GM10847 (cell line): Measurements from ENCODE around the gene AGFG2.

Experiments
- POLR2A ChIP-seq: IDR thresholded peaks from 2 replicates; pipeline ENCODE4 v1.6.1; 2011; ENCODE audit not compliant: insufficient read length; ENCODE audit errors: extremely low read depth

The AGFG2 gene

DNA sequence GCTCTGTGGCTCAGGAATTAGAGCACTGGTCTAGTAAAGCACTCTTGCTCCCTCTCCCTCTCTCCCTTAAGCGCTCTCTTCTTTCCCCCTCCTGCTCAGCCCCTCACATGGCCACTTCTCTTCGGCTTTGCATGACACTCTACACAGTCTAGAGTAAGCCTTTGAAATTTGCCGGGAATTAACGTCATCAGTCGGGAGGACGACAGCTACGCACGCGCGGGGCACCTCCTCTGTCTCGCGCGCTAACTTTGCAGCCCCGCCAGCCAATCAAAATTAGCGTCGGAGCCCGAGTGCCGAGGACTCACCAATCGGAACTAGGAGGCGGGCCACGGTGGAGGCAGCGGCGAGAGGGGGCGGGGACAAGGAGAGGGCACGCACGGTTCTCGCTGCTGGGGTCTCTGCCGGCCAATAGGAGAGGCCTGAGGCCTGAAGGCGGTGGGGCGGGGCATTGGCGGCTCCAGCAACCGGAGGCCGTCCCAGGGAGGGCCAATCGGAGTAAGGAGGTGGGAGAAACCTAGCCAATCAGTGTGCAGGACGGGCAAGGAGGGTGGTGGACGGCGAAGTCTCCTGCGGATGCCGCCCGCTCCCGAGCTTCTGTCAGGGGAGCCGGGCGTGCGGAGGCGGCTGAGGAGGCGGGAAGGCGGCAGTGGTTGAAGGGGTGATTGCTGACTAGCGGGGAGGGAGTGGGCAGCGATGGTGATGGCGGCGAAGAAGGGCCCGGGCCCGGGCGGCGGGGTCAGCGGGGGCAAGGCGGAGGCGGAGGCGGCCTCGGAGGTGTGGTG lies at the start of gene AGFG2:
TSS of gene AGFG2 (plus strand) at position 550 of the 782 bp plus-strand sequence. CDS start at position 694, 144 bp downstream.
- TF ChIP-seq POLR2A = peak; percentile 66

- no peak for TF ChIP-seq POLR2A
Measured at GRCh38 chr7:100489824-100490223, 49.2 kb upstream of the AGFG2 start.

- no peak for TF ChIP-seq POLR2A
Measured at GRCh38 chr7:100490483-100491191, 48.4 kb upstream of the AGFG2 start.

DNA sequence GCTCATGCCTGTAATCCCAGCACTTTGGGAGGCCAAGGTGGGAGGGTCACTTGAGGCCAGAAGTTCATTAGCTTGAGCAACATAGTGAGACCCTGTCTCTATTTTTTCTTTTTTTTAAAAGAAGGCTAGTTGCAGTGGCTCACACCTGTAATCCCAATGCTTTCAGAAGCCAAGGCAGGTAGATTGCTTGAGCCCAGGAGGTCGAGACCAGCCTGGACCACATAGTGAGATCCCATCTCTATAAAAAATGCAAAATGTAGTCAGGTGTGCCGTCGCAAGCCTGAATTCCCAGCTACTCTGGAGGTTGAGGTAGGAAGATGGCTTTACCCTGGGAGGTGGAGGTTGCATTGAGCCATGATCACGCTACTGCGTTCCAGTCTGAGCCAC lies 47.8 kb upstream of the AGFG2 start:
- TF ChIP-seq POLR2A = no peak

DNA sequence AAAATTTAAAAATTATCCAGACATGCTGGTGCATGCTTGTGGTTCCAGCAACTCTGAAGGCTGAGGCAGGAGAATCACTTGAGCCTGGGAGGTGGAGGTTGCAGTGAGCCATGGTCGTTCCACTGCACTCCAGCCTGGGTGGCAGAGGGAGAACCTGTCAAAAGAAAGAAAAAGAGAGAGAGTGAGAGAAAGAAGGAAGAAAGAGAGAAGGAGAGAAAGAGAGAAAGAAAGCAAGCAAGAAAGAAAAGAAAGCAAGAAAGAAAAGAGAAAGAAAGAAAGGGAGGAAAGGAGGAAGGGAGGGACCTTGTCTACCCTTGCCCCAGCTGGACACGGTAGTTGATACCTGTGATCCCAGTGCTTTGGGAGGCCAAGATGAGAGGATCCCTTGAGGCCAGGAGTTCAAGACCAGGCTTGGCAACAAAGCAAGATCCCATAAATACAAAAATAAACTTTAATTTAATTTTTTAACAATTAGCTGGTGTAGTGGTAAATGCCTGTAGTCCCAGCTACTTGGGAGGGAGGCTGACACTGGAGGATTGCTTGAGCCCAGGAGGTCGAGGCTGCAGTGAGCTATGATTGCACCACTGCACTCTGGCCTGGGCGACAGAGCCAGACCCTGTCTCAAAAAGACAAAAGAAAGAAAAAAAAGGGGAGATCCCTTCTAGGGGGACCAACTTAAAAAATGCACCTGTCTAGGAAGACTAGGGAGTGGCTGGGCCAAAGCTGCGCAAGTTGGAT lies 46.1 kb upstream of the AGFG2 start:
- no peak for TF ChIP-seq POLR2A

DNA sequence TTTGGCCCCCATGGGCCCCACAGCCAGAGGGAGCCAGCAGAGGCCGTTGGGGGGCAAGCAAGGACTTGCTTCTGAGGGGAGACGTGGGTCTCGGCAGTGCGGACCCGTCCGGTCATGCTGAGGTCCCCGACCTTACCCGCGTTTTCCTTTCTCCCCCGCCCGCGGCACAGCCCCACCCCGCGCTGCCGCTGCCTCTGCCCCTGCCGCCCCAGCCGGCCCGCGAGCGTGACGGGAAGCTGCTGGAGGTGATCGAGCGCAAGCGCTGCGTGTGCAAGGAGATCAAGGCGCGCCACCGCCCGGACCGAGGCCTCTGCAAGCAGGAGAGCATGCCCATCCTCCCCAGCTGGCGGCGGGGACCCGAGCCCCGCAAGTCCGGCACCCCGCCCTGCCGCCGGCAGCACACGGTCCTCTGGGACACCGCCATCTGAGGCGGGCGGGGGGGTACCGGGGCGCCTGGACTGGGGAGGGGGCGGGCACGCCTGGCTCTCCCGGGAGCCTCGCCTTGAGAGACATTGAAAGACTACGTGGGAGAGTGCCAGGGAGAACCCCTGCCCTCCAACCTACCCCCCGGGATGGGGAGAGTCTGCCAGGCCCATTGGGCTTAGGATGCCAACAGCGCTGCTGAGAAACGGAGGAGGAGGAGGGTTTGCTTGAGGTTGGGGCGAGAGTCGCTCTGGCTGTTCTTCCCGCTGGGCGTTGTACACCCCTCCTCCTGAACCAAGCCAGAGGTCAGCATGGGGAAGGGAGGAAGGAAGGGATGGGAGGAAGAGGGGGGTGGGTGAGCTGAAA lies 45.3 kb upstream of the AGFG2 start:
- no peak for TF ChIP-seq POLR2A

DNA sequence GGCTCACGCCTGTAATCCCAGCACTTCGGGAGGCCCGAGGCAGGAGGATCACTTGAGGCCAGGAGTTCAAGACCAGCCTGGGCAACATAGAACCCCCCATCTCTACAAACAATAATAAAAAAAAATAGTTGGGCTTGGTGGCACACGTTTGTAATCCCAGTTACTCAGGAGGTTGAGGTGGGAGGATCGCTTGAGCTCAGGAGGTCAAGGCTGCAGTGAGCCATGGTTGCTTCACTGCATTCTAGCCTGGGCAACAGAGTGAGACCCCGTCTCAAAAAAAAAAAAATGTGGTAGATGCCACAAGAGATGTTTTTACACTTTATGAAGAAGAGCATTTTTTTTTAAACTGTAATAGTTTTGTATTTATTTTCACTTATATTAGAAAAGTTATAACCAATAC lies 42.5 kb upstream of the AGFG2 start:
- TF ChIP-seq POLR2A = no peak

- TF ChIP-seq POLR2A = no peak
Measured at GRCh38 chr7:100504887-100505611, 34.0 kb upstream of the AGFG2 start.

DNA sequence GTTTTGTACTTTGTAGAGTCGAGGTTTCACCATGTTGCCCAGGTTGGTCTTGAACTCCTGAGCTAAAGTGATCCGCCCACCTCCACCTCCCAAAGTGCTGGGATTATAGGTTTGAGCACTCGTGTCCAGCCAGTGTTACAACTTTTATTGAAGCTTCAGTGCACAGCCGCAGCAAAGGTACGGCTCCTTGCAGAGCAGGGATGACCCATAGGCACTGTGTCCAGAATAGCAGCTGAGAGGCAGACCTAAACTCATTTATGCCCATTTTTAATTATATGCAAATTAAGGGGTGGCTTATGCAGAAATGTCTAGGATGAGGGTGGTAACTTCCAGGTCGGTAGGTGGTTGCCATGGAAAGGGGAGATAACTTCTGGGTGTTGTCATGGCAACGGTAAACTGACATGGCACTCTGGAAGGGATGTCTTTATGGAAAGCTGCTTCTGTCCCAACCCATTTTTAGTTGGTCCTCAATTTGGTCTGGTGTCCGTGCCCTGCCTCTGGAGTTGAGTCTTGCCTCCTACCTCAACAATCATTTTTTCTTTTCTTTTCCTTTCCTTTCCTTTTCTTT lies 32.6 kb upstream of the AGFG2 start:
- no peak for TF ChIP-seq POLR2A

GRCh38 chr7:100509231-100509630 lies 29.8 kb upstream of the AGFG2 start:
- no peak for TF ChIP-seq POLR2A

DNA sequence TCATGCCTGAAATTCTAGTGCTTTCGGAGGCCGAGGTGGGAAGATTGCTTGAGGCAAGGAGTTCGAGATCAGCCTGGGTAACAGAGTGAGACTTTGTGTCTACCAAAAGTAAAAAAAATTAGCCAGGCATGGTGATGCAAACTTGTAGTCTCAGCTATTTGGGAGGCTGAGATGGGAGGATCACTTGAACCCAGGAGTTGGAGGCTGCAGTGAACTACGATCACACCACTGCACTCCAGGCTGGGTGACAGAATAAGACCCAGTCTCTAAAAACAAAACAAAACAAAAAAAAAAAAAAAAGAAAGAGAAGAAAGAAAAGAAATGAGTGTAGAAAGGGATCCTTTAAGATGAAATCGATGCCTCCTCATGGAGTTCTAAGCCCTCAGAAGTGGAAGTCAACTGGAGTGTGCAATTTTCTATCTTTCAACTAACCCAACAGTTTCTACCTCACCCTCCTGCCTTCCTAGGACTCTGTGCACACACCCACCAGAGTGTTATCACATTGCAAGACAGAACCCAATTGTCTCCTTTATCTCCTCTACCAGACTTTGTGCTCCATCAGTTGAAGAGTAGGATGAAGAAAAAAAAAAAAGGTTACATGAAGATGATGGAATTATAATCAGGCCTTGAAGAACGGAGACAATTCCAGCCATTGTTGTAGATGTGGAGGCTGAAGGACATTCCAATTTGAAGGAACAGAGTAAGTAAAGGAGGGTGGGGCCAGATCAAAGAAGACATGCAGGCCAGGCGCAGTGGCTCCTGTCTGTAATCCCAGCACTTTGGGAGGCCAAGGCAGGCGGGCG lies 28.4 kb upstream of the AGFG2 start:
- no peak for TF ChIP-seq POLR2A

DNA sequence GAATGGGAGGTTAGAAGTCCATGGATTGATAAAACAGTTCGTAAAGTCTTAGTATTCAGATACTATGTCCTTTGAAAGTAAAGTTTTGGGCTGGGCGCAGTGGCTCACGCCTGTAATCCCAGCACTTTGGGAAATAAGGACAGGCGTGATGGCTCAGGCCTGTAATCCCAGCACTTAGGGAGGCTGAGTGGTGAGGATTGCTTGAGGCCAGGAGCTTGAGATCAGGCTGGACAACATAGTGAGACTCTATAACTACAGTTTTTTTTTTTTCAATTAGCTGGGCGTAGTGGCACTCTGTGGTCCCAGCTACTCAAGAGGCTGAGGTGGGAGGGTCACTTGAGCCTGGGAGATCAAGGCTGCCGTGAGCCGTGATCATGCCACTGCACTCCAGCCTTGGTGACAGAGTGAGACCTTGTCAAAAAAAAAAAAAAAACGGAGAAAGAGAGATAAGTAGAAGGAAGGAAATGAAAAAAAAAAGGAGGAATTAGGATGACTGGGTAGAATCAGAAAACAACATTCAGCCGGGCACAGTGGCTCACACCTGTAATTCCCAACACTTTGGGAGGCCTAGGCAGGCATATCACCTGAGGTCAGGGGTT lies 25.7 kb upstream of the AGFG2 start:
- TF ChIP-seq POLR2A = no peak

- no peak for TF ChIP-seq POLR2A
Measured at GRCh38 chr7:100515072-100515532, 23.9 kb upstream of the AGFG2 start.
